IPS-NIHi7 (cell line): ENCODE results near the gene PCIF1.
"Not testable (repeated sequence)": the region's sequence is repeated elsewhere in the genome, so short reads cannot be mapped to it uniquely, and the experiment has no call there.

Experiments used
- DNase-seq: peaks from one replicate; pipeline ENCODE4 v3.0.0; 2012; ENCODE audit warnings: mixed read lengths; ENCODE audit errors: extremely low spot score

The PCIF1 gene

DNA sequence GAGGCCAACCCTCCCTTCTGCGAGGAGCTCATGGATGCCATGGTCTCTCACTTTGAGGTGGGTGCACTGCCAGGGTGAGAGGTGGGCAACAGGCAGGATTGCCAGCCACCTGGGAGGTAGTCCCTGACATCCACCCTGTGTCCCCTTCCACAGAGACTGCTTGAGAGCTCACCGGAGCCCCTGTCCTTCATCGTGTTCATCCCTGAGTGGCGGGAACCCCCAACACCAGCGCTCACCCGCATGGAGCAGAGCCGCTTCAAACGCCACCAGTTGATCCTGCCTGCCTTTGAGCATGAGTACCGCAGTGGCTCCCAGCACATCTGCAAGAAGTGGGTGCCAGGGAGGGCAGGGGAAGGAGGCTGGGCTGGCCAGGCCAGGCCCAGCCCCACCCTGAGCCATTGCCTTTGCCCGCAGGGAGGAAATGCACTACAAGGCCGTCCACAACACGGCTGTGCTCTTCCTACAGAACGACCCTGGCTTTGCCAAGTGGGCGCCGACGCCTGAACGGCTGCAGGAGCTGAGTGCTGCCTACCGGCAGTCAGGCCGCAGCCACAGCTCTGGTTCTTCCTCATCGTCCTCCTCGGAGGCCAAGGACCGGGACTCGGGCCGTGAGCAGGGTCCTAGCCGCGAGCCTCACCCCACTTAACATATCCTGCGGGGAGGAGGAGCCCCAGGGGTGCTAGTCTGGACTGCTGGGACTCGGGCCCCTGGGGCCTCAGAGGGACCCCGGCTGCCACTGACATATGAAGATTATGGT is 12.8 kb downstream of the PCIF1 start:
- no peak for DNase-seq

DNA sequence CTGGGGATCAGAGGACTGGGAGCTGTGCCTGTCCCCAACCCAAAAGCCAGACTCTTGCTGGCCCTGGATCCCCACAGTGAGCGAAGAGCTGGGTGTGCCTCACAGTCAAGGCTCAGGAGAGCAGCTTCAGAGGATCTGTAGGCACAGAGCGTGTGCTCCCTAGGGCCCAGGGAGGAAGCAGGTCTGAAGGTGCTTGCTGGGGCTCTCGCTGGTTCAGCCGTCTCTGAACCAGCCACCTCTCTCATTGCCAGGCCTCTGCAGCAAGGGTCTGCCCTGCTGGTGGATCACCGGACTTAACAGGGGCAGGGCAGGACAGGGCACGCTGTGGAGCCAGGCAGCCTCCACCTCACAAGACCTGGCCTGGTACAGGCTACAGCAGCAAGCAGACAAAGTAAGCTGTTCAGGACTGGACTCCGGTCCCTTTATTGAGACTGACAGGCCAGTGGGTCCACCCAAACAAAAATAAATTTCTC is 13.8 kb downstream of the PCIF1 start:
- DNase-seq, result no peak

DNA sequence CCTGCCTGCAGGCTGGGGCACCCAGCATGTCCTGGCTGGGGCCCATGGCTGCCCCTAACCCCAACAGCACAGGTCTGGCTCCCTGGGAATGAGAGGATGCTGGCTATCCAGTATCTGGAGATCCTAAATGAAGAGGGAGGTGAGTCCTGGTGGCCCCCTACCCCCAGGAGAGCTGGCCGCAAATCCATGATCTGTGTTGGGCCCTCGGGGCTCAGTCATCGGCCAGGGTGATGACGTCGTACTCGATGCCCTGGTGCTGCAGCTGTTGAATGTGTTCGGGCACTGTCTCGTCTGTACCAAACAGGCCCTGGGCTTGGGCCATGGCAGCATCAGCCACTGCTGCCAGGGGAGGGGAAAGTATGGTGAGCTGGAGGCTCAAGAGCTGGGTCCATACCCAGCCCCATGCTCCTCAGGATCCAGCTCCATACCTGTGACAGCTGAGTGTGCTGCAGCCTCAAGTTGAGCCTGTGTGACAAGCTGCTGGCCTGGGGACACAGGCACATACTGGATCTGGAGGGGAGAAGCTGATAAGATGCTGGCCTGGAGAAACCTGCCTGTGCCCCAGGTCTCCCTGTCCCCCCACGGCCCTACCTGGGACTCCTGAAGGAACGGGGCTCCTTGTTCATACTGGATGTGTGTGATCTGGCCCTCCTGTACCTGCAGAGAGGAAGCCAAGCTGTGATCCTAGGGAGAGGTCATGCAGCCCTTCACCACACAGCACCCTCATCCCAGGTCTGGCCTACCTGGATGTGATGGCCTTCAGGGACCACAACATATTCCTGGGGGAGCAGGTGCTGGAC is 14.5 kb downstream of the PCIF1 start:
- DNase-seq, result no peak

DNA sequence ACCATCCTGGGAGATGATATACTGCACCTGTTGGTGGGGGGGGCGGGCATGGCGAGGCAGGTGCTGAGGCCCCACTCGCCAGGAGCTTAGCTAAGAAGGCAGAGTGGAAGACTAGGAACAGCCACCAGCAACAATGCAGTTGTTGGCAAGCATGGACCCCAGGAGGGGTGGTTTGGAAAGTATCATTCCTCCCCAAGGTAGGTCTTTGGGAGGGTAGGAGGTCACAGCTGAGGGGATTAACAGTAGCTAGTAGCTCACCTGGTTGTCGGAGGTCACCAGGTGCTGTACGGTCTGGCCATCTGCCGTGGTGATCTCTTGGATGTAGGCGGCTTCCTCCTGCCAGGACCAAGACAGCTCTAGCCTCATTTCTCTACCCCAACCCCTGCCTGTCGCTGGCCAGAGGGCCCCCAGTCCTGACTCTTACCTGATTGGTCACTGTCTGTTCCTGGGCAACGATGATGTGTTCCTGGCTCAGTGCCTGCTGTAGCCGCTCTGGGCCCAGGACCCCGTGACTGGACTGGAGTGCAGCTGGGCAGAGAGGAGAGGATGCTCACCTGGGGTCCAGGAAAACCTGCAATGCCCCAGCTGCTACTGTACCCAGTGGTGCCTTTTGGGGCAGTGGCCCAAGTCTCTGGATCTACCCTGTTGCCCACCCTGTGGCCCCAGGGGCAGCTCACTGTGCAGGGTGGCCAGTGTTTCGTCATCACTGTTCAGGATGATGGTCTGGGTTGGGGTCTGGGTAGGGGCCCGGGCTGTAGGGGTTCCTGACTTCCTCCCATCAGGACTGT is 15.3 kb downstream of the PCIF1 start:
- DNase-seq, result no peak

DNA sequence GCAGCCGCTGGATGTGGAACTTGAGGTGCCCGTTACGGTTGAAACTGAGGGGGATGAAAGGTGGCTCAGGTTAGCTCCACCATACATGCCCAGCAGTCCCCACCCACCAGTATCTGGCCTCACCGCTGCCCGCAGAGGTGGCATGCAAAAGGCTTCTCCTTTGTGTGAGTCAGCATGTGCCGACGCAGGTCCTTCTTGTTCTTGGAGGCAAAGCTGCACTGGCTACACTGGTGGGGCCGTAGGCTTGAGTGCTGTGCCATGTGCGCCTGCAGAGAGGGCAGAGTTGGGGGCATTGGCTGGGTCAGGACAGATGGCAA is 15.8 kb downstream of the PCIF1 start:
- DNase-seq, result no peak

DNA sequence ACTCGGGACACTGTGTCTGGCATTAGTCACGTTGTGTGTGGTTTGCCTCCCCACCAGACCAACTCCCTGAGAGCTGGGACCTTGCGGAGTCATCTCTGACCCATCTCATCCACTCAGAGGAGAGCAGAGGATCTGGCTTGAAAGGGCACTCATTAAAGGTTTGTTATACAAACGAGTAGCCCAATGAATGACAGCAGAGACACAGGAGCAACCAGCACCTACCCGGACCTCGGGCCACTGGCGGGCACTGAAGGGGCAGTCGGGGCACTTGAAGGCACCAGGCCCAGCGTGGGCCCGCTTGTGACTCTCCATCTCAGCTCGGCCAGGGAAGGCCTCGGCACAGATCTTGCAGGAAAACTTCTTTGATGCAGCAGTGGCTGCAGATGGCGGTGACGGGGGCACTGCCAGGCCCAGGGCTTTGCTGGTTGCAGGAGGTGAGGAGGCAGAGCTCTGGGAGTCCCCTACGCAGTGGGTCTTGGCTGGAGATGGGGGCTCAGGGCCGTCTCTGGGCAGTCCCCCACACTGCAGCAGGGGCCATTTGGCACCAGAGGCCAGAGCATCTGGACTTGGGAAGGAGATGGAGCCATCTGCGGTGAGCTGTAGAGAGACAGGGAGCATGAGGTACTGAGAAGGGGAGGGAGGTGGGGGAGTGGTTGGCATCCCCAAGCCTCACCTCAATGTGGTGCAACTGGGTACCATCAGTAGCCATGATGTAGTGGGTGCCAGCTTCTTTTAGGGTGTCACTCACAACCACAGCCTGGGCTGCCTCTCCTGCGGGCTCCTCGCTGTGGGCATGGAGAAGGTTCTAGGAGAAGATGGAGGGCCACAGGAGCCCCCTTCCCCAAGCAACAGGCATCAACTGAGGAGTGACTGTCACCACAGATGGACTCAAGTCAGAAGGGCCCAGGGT is 17.7 kb downstream of the PCIF1 start:
- no peak for DNase-seq

DNA sequence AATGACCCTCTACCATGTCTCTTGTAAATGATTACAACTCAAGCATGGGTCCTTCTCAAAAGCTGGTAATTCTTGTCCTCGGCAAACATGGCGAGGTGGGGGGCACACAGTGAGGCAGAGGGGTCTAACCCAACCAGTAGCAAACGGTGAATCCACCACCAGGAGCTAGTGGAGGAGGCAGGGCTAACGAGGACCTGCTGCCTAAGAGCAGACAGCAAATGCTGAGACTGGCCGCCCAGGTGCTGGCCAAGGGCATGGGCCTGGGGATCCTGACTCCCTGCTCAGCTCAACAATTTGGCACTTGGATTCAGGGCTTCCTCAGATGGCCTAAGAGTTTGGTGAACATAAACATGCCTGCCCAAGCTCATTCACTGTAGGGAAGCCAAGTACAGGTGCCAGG is 18.4 kb downstream of the PCIF1 start:
- DNase-seq, result no peak

DNA sequence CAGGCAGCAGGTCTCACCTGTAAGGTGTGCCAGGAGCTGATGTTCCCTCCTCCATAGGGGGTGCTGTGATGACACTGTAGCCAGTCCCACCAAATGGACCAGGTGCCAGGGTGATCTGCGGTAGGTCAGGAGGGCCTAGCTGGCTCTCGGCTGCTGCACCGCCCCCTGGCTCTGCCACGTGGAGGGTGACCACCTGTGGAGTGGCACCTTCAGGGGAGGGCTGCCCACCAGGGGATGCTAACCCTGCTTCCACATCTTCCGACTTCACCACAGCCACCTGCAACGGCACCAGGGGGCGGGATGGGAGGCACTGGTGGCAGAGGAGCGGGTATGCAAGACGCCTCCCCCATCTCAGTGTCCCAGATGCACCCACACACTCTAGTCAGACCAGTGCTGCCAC is 19.2 kb downstream of the PCIF1 start:
- no peak for DNase-seq

DNA sequence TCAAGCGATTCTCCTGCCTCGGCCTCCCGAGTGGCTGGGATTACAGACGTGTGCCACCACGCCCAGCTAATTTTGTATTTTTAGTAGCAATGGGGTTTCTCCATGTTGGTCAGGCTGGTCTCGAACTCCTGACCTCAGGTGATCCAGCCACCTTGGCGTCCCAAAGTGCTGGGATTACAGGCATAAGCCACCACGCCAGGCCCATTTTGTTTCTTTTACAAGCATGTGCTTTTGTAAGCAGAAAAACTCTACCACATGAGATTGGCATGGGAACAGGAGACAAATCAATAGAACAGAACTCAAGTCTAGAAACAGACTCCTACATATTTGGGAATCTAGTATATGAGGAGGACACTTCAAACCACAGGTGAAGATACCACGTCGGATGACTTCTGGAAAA is 21.8 kb downstream of the PCIF1 start:
- not testable (repeated sequence) for DNase-seq

DNA sequence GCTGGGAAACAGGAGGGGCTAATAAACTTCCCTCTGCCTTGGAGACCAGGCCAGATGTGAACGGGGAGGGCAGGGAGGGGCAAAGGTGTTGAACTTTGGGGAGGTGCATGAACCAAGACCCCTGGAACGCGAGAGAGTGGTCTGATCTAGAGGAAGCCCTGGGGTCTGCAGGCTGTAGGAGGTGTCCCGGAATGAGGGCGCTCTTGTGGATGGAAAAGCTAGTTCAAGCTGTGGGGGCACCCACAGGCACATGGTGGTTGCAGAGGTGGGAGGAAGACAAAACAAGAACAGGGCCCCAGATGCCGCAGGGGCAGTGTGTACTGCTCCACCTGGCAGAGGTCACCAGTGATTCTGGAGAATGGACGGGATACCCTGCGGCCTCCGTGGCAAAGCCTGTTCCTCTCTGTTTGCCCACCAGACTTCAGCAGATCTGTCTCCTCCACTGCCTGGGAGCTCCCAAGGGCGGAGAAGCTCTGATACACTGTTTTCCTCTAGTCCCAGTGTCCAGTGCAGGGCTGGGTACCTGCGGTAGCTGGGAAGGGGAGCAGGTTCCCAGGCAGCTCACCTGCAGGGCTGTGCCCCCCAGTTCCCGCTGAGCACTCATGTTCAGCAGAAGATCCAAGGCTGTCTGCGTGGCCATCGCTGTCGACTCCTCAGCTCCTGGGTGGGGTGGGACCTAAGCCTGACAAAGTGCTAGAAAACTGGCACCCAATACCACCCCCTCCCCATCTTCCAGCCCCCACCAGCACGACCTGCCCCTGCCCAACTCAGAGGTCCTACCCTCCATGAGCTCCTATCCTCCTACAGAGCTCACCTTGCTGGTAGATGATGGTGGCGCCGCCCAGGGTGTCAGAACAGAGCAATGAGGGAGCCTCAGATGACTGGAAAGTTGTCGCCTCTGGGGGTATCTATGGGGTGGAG is 22.8 kb downstream of the PCIF1 start:
- DNase-seq, result no peak

DNA sequence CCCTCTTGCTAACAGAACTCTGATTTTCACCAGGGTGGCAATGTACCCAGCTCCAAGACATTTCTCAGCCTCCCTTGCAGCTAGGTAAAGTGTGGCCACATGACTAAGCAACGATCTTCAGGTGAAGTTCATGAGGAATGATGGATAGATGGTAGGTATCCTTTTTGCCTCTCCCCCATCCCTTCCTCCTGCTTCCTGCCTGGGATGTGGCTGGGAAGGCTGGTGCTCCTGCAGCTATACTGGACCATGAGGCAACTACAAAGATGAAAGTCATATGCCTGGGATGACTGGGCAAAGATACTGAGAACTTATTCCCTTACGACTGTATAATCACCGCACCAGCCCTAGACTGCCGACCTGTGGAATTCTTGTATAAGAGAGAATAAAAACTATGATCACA is 24.1 kb downstream of the PCIF1 start:
- DNase-seq, result no peak

DNA sequence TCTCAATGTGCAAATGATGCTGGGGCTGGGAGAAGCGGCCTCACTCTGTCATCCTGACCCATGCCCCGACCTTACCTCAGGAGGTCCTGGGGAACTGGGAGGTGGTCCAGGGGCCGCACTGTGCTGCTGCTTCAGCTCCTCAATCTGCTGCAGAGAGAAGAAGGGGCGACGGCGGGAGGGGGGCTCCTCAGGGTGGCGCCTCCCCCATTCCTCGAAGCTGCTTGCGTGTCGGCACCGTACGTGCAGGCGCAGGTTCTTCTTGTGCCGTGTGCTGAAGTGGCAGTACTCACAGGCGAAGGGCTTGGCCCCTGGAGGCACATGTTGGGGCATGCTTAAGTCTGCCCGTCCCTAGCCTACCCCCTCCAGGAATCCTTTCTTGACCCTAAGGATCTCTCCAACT is 24.6 kb downstream of the PCIF1 start:
- no peak for DNase-seq

DNA sequence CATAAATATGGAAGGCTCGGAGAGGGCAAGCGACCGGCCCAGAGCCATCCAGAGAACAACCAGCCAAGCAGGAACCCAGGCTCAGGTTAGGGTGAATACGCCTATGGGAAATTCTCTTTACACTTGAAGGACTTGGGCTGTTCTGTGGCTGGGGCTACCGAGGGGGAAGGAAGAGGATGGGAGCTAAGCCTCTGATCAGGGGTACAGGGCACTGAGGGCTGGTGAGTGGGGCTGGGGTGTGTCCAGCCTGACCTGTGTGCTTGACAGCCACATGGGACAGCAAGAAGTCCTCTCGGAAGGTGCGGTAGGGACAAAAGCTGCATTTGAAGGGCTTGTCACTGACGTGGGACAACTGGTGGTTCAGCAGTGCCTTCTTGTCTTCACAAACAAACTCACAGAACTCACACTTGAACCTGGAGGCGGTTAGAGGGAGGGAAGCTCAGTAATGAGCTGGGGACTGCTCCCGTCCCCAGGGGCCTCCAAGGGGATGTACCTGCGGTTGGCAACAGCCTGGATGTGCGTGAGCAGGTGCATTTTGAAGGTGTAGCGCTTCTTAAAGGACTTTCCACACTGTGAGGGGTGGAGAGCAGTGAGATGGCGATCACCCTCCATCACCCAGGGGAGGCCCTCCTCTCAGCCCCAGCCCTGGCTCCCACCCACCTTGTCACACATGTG is 25.6 kb downstream of the PCIF1 start:
- DNase-seq, result no peak

DNA sequence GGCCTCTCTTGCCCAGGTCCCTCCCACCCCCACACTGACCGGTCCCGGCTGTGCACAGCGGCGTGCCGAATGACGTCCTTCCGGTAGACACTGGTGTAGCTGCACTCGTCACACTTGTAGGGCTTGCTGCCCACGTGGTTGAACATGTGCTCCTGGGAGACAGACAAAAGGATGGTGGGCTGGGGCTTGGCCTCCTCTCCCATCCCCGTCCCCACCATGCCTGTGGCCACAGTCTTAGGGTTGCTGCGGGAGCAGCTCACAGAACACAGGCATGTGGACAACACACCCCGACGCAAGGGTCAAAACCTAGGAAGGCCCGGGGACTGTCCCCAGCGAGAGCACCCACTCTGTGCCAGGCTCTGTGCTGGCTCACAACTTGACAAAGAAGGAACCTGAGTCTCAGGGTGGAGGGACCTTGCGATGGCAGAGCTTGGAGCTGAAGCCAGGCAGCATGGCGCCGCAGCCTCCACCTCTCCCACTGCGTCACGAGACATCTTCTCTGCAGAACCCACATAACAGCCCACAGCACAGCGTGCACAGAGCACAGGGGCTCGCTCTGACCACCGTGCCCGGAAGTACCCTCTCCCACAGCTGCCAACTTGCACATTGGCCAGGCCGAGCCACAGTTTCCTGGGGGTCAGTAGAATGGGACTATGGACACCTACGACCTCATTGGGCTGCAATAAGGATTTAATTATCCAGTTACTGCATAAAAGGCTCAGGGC is 27.7 kb downstream of the PCIF1 start:
- no peak for DNase-seq

DNA sequence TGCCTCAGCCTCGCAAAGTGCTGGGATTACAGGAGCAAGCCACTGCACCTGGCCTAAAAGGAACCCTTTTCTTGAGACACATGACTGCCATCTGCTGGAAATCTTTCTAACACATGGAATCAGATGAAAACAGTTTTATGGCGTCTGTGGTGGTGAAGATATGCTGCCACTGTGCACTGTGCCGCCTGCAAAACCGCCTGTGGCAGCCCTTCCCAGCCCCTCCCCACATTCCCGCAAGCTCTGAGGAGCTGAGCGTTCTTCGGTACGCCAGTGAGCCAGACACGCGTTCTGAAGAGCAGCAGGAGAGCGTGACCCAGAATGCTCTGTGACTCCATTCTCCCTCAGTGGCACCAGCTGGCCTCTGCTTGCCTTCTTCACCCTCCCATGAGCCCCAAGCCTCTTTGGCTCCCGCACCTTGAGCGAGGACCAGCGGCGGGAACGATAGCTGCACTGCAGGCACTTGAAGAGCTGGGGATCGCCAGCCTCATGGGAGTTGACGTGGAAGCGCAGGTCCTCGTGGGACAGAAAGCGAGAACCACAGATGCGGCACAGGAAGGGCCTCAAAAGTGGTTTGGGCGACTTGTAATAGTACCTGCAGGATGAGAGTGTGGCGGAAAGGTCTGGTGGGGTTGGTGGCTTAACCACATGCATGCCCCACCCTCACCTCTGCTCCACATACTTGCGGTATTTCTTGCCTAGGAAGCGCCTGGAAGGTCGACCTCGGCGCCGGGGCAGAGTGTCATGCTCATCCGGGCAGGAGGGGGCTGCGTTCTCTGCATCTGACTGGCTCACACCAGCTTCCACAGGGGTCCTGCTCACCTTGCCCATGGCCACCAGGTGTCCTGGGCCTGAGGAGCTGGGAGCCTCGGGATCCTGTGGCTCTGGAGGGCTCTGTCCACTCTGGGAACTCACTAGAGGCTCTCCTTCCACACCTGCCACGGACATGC is 28.8 kb downstream of the PCIF1 start:
- no peak for DNase-seq

DNA sequence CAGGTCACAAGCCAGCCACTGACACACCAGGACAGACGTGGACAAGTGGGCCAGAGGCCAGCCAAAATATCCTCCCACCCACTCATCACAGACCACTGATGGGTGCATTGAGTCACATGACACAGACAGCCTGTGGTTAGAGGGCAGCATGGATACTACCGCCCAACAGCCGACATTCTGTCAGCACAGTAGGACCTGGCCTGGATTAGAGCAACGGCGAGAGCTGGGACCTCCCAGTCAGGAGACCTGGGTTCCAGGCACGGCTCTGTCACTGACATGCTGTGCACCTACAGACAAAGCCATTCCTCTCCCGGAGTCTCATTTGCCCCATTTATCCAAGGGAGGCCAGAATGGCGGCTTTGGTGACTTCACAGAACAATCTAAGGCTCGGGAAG is 29.5 kb downstream of the PCIF1 start:
- DNase-seq, result no peak

DNA sequence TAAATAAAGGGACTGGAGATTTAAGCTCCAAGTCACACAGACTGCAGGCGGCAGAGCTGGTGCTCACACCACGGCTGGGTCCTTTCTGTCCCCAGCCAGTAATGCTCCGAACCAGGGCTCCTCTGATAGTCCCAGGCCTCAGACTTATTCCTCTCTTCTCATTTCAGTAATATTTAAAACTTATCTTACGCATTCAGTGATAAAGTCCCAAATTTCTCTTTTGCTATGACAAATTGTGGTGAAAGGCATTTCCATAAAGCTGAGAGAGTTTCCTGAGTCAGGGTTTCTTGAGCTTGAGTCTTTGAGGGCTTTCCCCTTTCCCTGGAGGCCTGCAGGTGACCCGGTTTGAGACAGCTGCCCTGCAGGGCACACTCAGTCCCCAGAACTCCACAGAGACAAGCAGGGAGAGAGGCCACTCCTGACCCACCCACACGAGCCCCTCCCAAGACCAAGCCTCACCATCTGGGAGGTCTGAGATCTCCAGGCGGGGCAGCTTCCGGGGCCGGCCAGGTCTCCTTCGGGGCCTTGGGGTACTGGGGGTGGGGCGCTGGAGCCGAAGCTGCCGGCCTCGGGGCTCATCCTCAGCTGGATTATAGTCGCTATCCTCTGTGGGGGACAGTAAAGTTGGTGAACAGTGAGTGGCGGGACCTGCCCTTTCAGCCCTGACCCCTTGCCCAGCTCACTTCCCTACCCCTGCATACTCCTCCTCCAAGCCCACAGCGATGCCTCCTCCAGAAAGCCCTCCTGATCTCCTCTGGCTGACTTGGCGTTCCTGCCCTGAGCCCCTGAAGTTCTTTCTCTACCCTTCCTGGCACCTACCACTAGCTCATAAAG is 30.9 kb downstream of the PCIF1 start:
- no peak for DNase-seq
